ENCODE measurements around the gene FNBP1. TPM values are rescaled to one million over a fixed set of nuclear protein-coding genes. Genes with fewer than 3 reads are reported as not detected.
"Not testable (repeated sequence)": the region's sequence is repeated elsewhere in the genome, so short reads cannot be mapped to it uniquely, and the experiment has no call there.

The FNBP1 gene
- total and polyA plus RNA-seq, 3 donors from 2014 or later, result 37.9 to 89.2 (median 76.6) TPM

- TF ChIP-seq POLR2A (IDR thresholded peaks at IDR 0.05) (no peak), CTCF (IDR thresholded peaks at IDR 0.05) (no peak)
- DNase-seq, result no peak
- Histone ChIP-seq H3K4me3 (no peak overlapping the region), H3K27me3 (no peaks in the 10 kb centered on the region), H3K27ac (no peak overlapping the region), H3K4me1 (peaks cover 5% of the 10 kb centered on the region), H3K9me3 (no peaks in the 10 kb centered on the region), H3K36me3 (ENCODE audit: low read depth, missing control alignments) (no peaks in the 10 kb centered on the region)
- WGBS, 2 donors, result 43 to 47% methylated on average over 2 of the region's 2 CpGs
- intact Hi-C loops (cut with DNase I; ENCODE audit: low total_unique reads), result no loop called here
These were observed 21.9 kb downstream of the FNBP1 start for GRCh38 chr9:130021123-130021522.

- no peak for DNase-seq
- Histone ChIP-seq H3K4me3 (no peak overlapping the region), H3K27ac (no peak overlapping the region), H3K36me3 (ENCODE audit: low read depth, missing control alignments) (no peaks in the 10 kb centered on the region), H3K9me3 (no peaks in the 10 kb centered on the region), H3K27me3 (no peaks in the 10 kb centered on the region), H3K4me1 (peaks cover 5% of the 10 kb centered on the region)
- TF ChIP-seq POLR2A (IDR thresholded peaks at IDR 0.05) (no peak), CTCF (IDR thresholded peaks at IDR 0.05) (no peak)
- WGBS, 2 donors, result 41 to 45% methylated on average over 7 of the region's 7 CpGs
- intact Hi-C loops (cut with DNase I; ENCODE audit: low total_unique reads), result no loop called here
These were observed 22.4 kb downstream of the FNBP1 start for GRCh38 chr9:130020618-130021017.

DNA sequence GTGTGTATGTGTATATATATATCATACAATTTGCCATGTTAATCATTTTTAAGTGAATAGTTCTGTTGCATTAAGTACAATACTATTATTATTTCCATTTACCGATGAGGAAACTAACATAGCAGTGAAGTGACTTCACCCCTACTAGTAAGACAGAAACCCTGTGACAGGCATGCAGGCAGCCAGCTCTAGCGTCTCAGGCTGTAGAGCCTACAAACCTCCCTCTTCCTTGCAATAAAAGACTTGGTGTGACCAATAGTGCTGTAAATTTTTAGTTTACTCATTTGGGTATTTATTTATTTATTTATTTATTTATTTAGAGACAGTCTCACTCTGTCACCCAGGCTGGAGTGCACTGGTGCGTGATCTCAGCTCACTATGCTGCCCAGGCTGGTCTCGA is 24.7 kb downstream of the FNBP1 start:
- no peaks in the 10 kb centered on the region for H3K9me3 ChIP-seq
- peaks cover 2% of the 10 kb centered on the region for H3K4me1 ChIP-seq
- no peak for DNase-seq
- 80 to 94% methylated on average over 4 of the region's 4 CpGs for WGBS, 2 donors
- no peak overlapping the region for H3K27ac ChIP-seq
- no peaks in the 10 kb centered on the region for H3K36me3 ChIP-seq (ENCODE audit: low read depth, missing control alignments)
- intact Hi-C loops (cut with DNase I; ENCODE audit: low total_unique reads), result no loop called here
- TF ChIP-seq POLR2A (IDR thresholded peaks at IDR 0.05) (no peak), CTCF (IDR thresholded peaks at IDR 0.05) (no peak)
- no peak overlapping the region for H3K4me3 ChIP-seq
- no peaks in the 10 kb centered on the region for H3K27me3 ChIP-seq

DNA sequence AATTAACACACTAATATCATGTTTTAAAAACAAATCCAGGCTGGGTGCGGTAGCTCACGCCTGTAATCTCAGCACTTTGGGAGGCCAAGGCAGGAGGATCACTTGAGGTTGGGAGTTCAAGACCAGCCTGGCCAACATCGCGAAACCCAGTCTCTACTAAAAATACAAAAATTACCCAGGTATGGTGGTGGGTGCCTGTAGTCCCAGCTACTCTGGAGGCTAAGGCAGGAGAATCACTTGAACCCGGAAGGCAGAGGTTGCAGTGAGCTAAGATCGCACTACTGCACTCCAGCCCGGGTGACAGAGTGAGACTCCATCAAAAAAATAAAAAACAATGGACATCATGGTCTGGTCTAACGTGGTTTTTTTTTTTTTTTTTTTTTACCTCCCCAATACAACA is 25.5 kb downstream of the FNBP1 start:
- H3K4me3 ChIP-seq; intact Hi-C loops (cut with DNase I; ENCODE audit: low total_unique reads); H3K36me3 ChIP-seq (ENCODE audit: low read depth, missing control alignments); H3K4me1 ChIP-seq; H3K9me3 ChIP-seq; H3K27me3 ChIP-seq; DNase-seq; H3K27ac ChIP-seq: not testable (repeated sequence)
- WGBS, 2 donors, result 90 to 93% methylated on average over 8 of the region's 8 CpGs

DNA sequence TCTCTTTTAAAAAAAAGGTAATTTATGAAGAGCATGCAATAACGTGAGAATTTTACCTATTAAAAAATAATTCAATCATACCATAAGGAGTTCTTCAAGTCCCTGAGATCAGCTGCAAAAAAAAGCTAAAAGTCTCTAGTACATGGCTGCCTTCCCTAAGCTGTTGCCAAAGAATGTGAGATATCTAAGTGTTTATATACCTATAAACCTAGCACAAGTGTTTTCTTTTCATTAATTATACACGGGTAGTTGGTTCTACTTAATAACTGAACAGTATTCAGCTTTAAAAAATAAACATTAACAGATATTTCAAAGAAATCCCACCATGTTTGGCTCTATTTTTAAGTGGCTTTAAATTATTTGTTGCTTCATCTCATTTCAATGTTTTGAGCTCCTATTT is 25.9 kb downstream of the FNBP1 start:
- no peaks in the 10 kb centered on the region for H3K4me1 ChIP-seq
- no peak overlapping the region for H3K4me3 ChIP-seq
- TF ChIP-seq POLR2A (IDR thresholded peaks at IDR 0.05), result no peak
- TF ChIP-seq CTCF (IDR thresholded peaks at IDR 0.05), result no peak
- no peak for DNase-seq
- intact Hi-C loops (cut with DNase I; ENCODE audit: low total_unique reads), result no loop called here
- no peaks in the 10 kb centered on the region for H3K27me3 ChIP-seq
- WGBS, 2 donors, result 50 to 62% methylated on average over 2 of the region's 2 CpGs
- no peaks in the 10 kb centered on the region for H3K9me3 ChIP-seq
- no peaks in the 10 kb centered on the region for H3K36me3 ChIP-seq (ENCODE audit: low read depth, missing control alignments)
- H3K27ac ChIP-seq, result no peak overlapping the region
